ENCODE measurements around the gene REXO1. TPM values are rescaled to one million over a fixed set of nuclear protein-coding genes. Genes with fewer than 3 reads are reported as not detected.
A peak's percentile ranks its signal among the peaks of the same experiment; 100 is the strongest.

Gene REXO1
- total RNA-seq, 1 experiment from 2014 or later = 56.8 TPM

DNA sequence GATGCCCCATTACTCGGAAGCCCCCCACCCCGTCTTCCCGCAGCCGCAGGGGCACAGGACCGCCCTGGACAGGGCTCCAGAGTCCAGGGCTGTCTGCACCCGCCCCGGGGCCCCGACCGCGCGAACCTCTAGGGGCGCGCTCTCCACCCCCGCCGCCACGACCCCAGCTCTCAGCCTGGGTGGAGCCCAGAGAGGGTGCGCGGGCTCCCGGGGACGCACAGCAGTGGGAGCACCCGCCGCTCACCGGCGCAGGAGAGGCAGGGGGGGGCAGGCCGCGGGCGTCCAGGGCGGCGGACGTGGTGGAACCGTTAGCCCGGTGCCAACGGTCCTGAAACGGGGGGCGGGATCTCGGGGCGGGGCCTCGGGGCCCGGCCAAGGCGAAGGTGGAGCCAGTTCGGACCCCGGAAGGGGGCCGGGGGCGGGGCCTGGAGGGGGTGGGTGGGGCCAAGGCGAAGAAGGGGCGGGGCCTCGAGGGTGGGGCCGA, 36.3 kb downstream of the REXO1 start, which contains the start of gene ATP8B3:
Gene ATP8B3, minus strand, starts transcription at position 335 of the 484 bp plus-strand sequence. CDS start 540 bp downstream, outside the sequence.
- H4K20me1 ChIP-seq (ENCODE audit: control insufficient read depth, insufficient read depth, insufficient read length) = peaks cover 2% of the 10 kb centered on the region
- no peaks in the 10 kb centered on the region for H3K79me2 ChIP-seq (ENCODE audit: insufficient read depth, low read length)
- H3K56ac ChIP-seq (ENCODE audit: insufficient read length, low read depth, low read length) = no peak within 1 kb of the TSS
- H3K18ac ChIP-seq (ENCODE audit: insufficient read length, low read depth, low read length) = no peak within 1 kb of the TSS
- peak within 1 kb of the TSS; percentile 77; the same call in 1 of the 2 replicates for H3K14ac ChIP-seq (ENCODE audit: insufficient read depth, low read length)
- H2BK20ac ChIP-seq (ENCODE audit: low read depth, low read length, poor library complexity, severe bottlenecking) = no peak within 1 kb of the TSS
- TF ChIP-seq, protein P1, sequence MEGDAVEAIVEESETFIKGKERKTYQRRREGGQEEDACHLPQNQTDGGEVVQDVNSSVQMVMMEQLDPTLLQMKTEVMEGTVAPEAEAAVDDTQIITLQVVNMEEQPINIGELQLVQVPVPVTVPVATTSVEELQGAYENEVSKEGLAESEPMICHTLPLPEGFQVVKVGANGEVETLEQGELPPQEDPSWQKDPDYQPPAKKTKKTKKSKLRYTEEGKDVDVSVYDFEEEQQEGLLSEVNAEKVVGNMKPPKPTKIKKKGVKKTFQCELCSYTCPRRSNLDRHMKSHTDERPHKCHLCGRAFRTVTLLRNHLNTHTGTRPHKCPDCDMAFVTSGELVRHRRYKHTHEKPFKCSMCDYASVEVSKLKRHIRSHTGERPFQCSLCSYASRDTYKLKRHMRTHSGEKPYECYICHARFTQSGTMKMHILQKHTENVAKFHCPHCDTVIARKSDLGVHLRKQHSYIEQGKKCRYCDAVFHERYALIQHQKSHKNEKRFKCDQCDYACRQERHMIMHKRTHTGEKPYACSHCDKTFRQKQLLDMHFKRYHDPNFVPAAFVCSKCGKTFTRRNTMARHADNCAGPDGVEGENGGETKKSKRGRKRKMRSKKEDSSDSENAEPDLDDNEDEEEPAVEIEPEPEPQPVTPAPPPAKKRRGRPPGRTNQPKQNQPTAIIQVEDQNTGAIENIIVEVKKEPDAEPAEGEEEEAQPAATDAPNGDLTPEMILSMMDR (conservative IDR thresholded peaks at IDR 0.05) = peak; percentile 54
- H3K4me1 ChIP-seq (ENCODE audit: insufficient read depth, low read length) = no peaks in the 10 kb centered on the region
- H3K9ac ChIP-seq (ENCODE audit: extremely low read depth, insufficient read length, low read length) = no peak within 1 kb of the TSS
- H2BK5ac ChIP-seq (ENCODE audit: insufficient read length, low read length) = no peak within 1 kb of the TSS
- peak within 1 kb of the TSS; percentile 80 to 98 (median 98); a peak in 6 of 7 replicates for H3K27ac Mint-ChIP-seq
- peak within 1 kb of the TSS; percentile 53 for H3K4me2 ChIP-seq (ENCODE audit: insufficient read depth, insufficient read length, low read length)
- H2AK5ac ChIP-seq (ENCODE audit: insufficient read length, low read length) = no peak within 1 kb of the TSS
- no peak within 1 kb of the TSS for H2BK12ac ChIP-seq (ENCODE audit: insufficient read length, low read depth, low read length)
- no CpG with 5 or more reads among the region's 48 CpGs for WGBS (ENCODE audit: extremely low coverage, insufficient read length, low lambda C conversion rate)
- H2BK120ac ChIP-seq (ENCODE audit: low read depth, low read length, poor library complexity, severe bottlenecking) = no peak within 1 kb of the TSS
- no peak within 1 kb of the TSS for H2AFZ ChIP-seq (ENCODE audit: low read length)
- no peak for DNase-seq
- no peaks in the 10 kb centered on the region for H3K9me3 ChIP-seq (ENCODE audit: control insufficient read depth, low read depth, low read length)
- H3K79me1 ChIP-seq (ENCODE audit: insufficient read depth, low read depth, low read length, poor library complexity, severe bottlenecking) = no peaks in the 10 kb centered on the region
- H3K27me3 Mint-ChIP-seq (ENCODE audit: low read depth) = peaks cover 9% of the 10 kb centered on the region
- H3T11ph ChIP-seq (ENCODE audit: low read length) = no peak within 1 kb of the TSS
- no peak within 1 kb of the TSS for H2BK15ac ChIP-seq (ENCODE audit: low read depth, low read length)
- H3K27ac ChIP-seq (ENCODE audit: insufficient read length, low read depth, low read length) = no peak within 1 kb of the TSS
- H4K91ac ChIP-seq (ENCODE audit: insufficient read length, low read depth, low read length) = no peak within 1 kb of the TSS
- H3K36me3 Mint-ChIP-seq (ENCODE audit: insufficient read depth in 1 of 3, low read depth in 3 of 3) = peaks cover 0 to 13% (median 5%) of the 10 kb centered on the region in 3 experiments; a peak in 5 of 7 replicates
- H3K23ac ChIP-seq (ENCODE audit: insufficient read length, low read depth, low read length) = no peak within 1 kb of the TSS
- H3K23me2 ChIP-seq (ENCODE audit: insufficient read length, low read depth, low read length, poor library complexity, severe bottlenecking) = peaks cover 3% of the 10 kb centered on the region
- no peaks in the 10 kb centered on the region for H3K27me3 ChIP-seq (ENCODE audit: insufficient read depth, low read length)
- H4K5ac ChIP-seq (ENCODE audit: insufficient read length, low read depth, low read length) = no peak within 1 kb of the TSS
- no peaks in the 10 kb centered on the region for H3K9me3 Mint-ChIP-seq
- no peak within 1 kb of the TSS for H4K8ac ChIP-seq (replicated peaks; ENCODE audit: insufficient read length, low read depth, low read length)
- H3K4me3 Mint-ChIP-seq = peak within 1 kb of the TSS; percentile 76 to 93
- peaks cover 6% of the 10 kb centered on the region in 2 experiments for H3K4me1 Mint-ChIP-seq
- no peak within 1 kb of the TSS for H3K4ac ChIP-seq (ENCODE audit: low read depth, low read length)
